Right lobe of liver (tissue), 6 donors: ENCODE data around the gene IKZF2. TPM values are rescaled to one million over a fixed set of nuclear protein-coding genes. Genes with fewer than 3 reads are reported as not detected.

Source experiments
- ATAC-seq, 4 donors: fragments of 200-7000 bp; cut with Tn5 transposase; one replicate each; pipeline ENCODE4 v1.9.1; 2020; ENCODE audit warnings: mild to moderate bottlenecking in 4 of 4, moderate library complexity in 4 of 4
- DNase-seq, 3 donors: peaks; one replicate each; pipeline ENCODE4 v3.0.0-alpha.2; 2020
- H3K27ac ChIP-seq, 3 donors: fragments of 200-600 bp; one replicate each; pipeline ENCODE4 v1.8.0; 2022
- H3K27me3 ChIP-seq, 2 donors: fragments of 200-600 bp; one replicate each; pipeline ENCODE4 v1.8.0; 2022
- H3K36me3 ChIP-seq, 4 donors: fragments of 200-600 bp; sonication (generic) in 1 of 4; one replicate each; pipeline versions ENCODE4 v1.5.1 to v1.8.0; 2017 to 2022; ENCODE audit warnings: control low read depth in 1 of 4
- H3K4me1 ChIP-seq, 4 donors: fragments of 200-600 bp; sonication (generic) in 1 of 4; one replicate each; pipeline versions ENCODE4 v1.5.1 to v1.8.0; 2017 to 2022; ENCODE audit warnings: control low read depth in 1 of 4
- H3K4me3 ChIP-seq, 3 donors: fragments of 200-600 bp; one replicate each; pipeline ENCODE4 v1.8.0; 2022
- H3K9me3 ChIP-seq, 4 donors: fragments of 200-600 bp; sonication (generic) in 1 of 4; one replicate each; pipeline versions ENCODE4 v1.5.1 to v1.8.0; 2017 to 2022; ENCODE audit warnings: control low read depth in 1 of 4
- CTCF ChIP-seq, 4 donors: fragments of 200-600 bp in 3 of 4; fragments of 450-650 bp in 1 of 4; IDR thresholded peaks; one replicate each; pipeline versions ENCODE4 v1.5.1 to v1.8.0; 2016 to 2022; ENCODE audit warnings: antibody characterized with exemption in 4 of 4, mild to moderate bottlenecking in 2 of 4
- POLR2A ChIP-seq: fragments of 450-650 bp; IDR thresholded peaks from one replicate; pipeline ENCODE4 v1.6.1; 2017; ENCODE audit warnings: antibody characterized with exemption, mild to moderate bottlenecking
- WGBS: methylation state at CpG from one replicate; pipeline ENCODE4 v1.1.6; 2018; ENCODE audit warnings: low coverage, low lambda C conversion rate; ENCODE audit not compliant: insufficient coverage; ENCODE audit errors: missing lambda C conversion rate; 5-methylcytosine and 5-hydroxymethylcytosine counted together
- intact Hi-C, 2 donors: fragments of 100-400 bp; cut with DNase I; formaldehyde crosslinking; loops; one replicate each; pipeline versions ENCODE4 v1.11.2 to v1.14.1; 2022
- total RNA-seq, 6 experiments: library from RNA; depleted of rRNA in 2 of 6; stranded (reverse); fragments of >200 nt in 2 of 6; fragmentation: NEBNext Ultra II Directional in 3 of 6; extraction: Animal tissue kit (Norgen Biotek cat#: 25700) in 3 of 6; gene quantifications; one replicate each; pipeline versions ENCODE4 v1.1.0 to v1.2.4, GENCODE V29; 2016 to 2023
- donor health status: DM: no; HTN: yes; CAD: no.
- donor health status: DM: no; HTN: no; CAD: no.
- donor health status: DM: no; HTN: no; CAD: no.
- donor health status: DM: no; HTN: yes; CAD: no.
- donor health status: DM: no; HTN: yes; CAD: no.

IKZF2 gene
- total RNA-seq, 6 experiments from 2014 or later = 1.1 to 4.1 (median 1.9) TPM

- no peak overlapping the region for H3K27ac ChIP-seq
- DNase-seq (no peak), ATAC-seq (no peak)
- no peaks in the 10 kb centered on the region for H3K36me3 ChIP-seq
- H3K4me3 ChIP-seq = no peak overlapping the region
- no peaks in the 10 kb centered on the region for H3K27me3 ChIP-seq
- intact Hi-C loops = no loop called here
- H3K9me3 ChIP-seq = no peaks in the 10 kb centered on the region
- TF ChIP-seq POLR2A (no peak), CTCF (IDR thresholded peaks at IDR 0.05) (no peak)
- H3K4me1 ChIP-seq = no peaks in the 10 kb centered on the region
- 87% methylated on average over 3 of the region's 3 CpGs for WGBS
Measured at GRCh38 chr2:213091765-213092164, 59.6 kb downstream of the IKZF2 start.

- Histone ChIP-seq H3K27ac (no peak overlapping the region), H3K4me1 (no peaks in the 10 kb centered on the region), H3K9me3 (no peaks in the 10 kb centered on the region), H3K27me3 (no peaks in the 10 kb centered on the region), H3K36me3 (no peaks in the 10 kb centered on the region), H3K4me3 (no peak overlapping the region)
- ATAC-seq = no peak
- DNase-seq = no peak
- WGBS = 82% methylated on average over 3 of the region's 3 CpGs
- TF ChIP-seq POLR2A (no peak), CTCF (IDR thresholded peaks at IDR 0.05) (no peak)
- intact Hi-C loops = no loop called here
Measured at GRCh38 chr2:213090772-213091171, 60.6 kb downstream of the IKZF2 start.

GRCh38 chr2:213089438-213089837 is 62.0 kb downstream of the IKZF2 start:
- intact Hi-C loops = no loop called here
- ATAC-seq = no peak
- no peak overlapping the region for H3K27ac ChIP-seq
- H3K36me3 ChIP-seq = no peaks in the 10 kb centered on the region
- H3K4me1 ChIP-seq = no peaks in the 10 kb centered on the region
- no peaks in the 10 kb centered on the region for H3K27me3 ChIP-seq
- 80% methylated on average over 1 of the region's 1 CpG for WGBS
- DNase-seq = no peak
- H3K4me3 ChIP-seq = no peak overlapping the region
- no peaks in the 10 kb centered on the region for H3K9me3 ChIP-seq
- no peak for TF ChIP-seq CTCF (IDR thresholded peaks at IDR 0.05)
- TF ChIP-seq POLR2A = no peak

GRCh38 chr2:213087040-213087439 is 64.4 kb downstream of the IKZF2 start:
- H3K9me3 ChIP-seq = no peaks in the 10 kb centered on the region
- DNase-seq (no peak), ATAC-seq (no peak)
- 73% methylated on average over 3 of the region's 3 CpGs for WGBS
- no peaks in the 10 kb centered on the region for H3K27me3 ChIP-seq
- H3K36me3 ChIP-seq = no peaks in the 10 kb centered on the region
- intact Hi-C loops = no loop called here
- H3K4me3 ChIP-seq = no peak overlapping the region
- H3K27ac ChIP-seq = no peak overlapping the region
- no peak for TF ChIP-seq CTCF (IDR thresholded peaks at IDR 0.05)
- TF ChIP-seq POLR2A = no peak
- no peaks in the 10 kb centered on the region for H3K4me1 ChIP-seq

- DNase-seq (no peak), ATAC-seq (no peak)
- H3K27me3 ChIP-seq = no peaks in the 10 kb centered on the region
- WGBS = 9% methylated on average over 2 of the region's 2 CpGs
- no peaks in the 10 kb centered on the region for H3K36me3 ChIP-seq
- no peak for TF ChIP-seq POLR2A
- TF ChIP-seq CTCF (IDR thresholded peaks at IDR 0.05) = no peak
- H3K4me3 ChIP-seq = no peak overlapping the region
- intact Hi-C loops = no loop called here
- H3K27ac ChIP-seq = no peak overlapping the region
- no peaks in the 10 kb centered on the region for H3K9me3 ChIP-seq
- no peaks in the 10 kb centered on the region for H3K4me1 ChIP-seq
Measured at GRCh38 chr2:213086571-213086970, 64.8 kb downstream of the IKZF2 start.
